SK-MEL-5 (cell line): ENCODE results near the gene PRPSAP1. TPM values are rescaled to one million over a fixed set of nuclear protein-coding genes. Genes with fewer than 3 reads are reported as not detected.
"Not testable (repeated sequence)": the region's sequence is repeated elsewhere in the genome, so short reads cannot be mapped to it uniquely, and the experiment has no call there.

ENCODE experiments used
- DNase-seq: peaks from one replicate; pipeline ENCODE4 v3.0.0-alpha.2; 2016; ENCODE audit warnings: low read depth, low spot score
- in situ Hi-C: cut with HindIII; loops from 2 replicates; pipeline ENCODE4 v1.10.0; 2016; ENCODE audit warnings: low sequenced_read_pairs, high pct_unique_total_duplicates, low pct_unique_long_range_greater_than_20kb
- total RNA-seq: library from RNA; depleted of rRNA; stranded (reverse); fragments of >200 nt; shearing (Covaris generic); gene quantifications from 2 replicates; pipeline ENCODE4 v1.2.3, GENCODE V29; 2014

The PRPSAP1 gene
- total RNA-seq, 1 experiment from 2014 or later: 43.7 TPM

- in situ Hi-C loops: no loop called here
- DNase-seq: no peak
Measured at GRCh38 chr17:76369379-76369778, 15.7 kb upstream of the PRPSAP1 start.

GRCh38 chr17:76368545-76368944 lies 14.8 kb upstream of the PRPSAP1 start:
- DNase-seq: no peak
- in situ Hi-C loops: no loop called here

- DNase-seq: no peak
Measured at GRCh38 chr17:76367642-76368041, 13.9 kb upstream of the PRPSAP1 start.

GRCh38 chr17:76366247-76366646 lies 12.5 kb upstream of the PRPSAP1 start:
- DNase-seq: no peak
- in situ Hi-C loops: no loop called here

More at GRCh38 chr17:76367642-76368041, 13.9 kb upstream of the PRPSAP1 start:
- in situ Hi-C loops: no loop called here

- in situ Hi-C loops: no loop called here
- DNase-seq: peak; percentile 74
Measured at GRCh38 chr17:76365256-76365903, 11.7 kb upstream of the PRPSAP1 start.

- no peak for DNase-seq
- in situ Hi-C loops: no loop called here
Measured at GRCh38 chr17:76363107-76363842, 9.6 kb upstream of the PRPSAP1 start.

GRCh38 chr17:76360461-76360860 lies 6.7 kb upstream of the PRPSAP1 start:
- in situ Hi-C loops: no loop called here

GRCh38 chr17:76359776-76360175 lies 6.1 kb upstream of the PRPSAP1 start:
- in situ Hi-C loops, DNase-seq: not testable (repeated sequence)

More at GRCh38 chr17:76360461-76360860, 6.7 kb upstream of the PRPSAP1 start:
- no peak for DNase-seq

GRCh38 chr17:76359375-76359774 lies 5.7 kb upstream of the PRPSAP1 start:
- DNase-seq: no peak
- in situ Hi-C loops: no loop called here

GRCh38 chr17:76357597-76358158 lies 4.0 kb upstream of the PRPSAP1 start:
- in situ Hi-C loops: no loop called here

GRCh38 chr17:76356803-76357456 lies 3.2 kb upstream of the PRPSAP1 start:
- in situ Hi-C loops: no loop called here
- DNase-seq: no peak

More at GRCh38 chr17:76357597-76358158, 4.0 kb upstream of the PRPSAP1 start:
- DNase-seq: no peak

- peak; percentile 14 for DNase-seq
- in situ Hi-C loops: no loop called here
Measured at GRCh38 chr17:76354747-76355310, 1.1 kb upstream of the PRPSAP1 start.

GRCh38 chr17:76354317-76354729 lies 607 bp upstream of the PRPSAP1 start:
- in situ Hi-C loops: no loop called here
- no peak for DNase-seq

- DNase-seq: no peak
- in situ Hi-C loops: no loop called here
Measured at GRCh38 chr17:76353004-76353598, 615 bp downstream of the PRPSAP1 start.

- in situ Hi-C loops: no loop called here
- no peak for DNase-seq
Measured at GRCh38 chr17:76351526-76352071, 2.1 kb downstream of the PRPSAP1 start.

GRCh38 chr17:76350463-76350862 lies 3.3 kb downstream of the PRPSAP1 start:
- in situ Hi-C loops: no loop called here
- no peak for DNase-seq

GRCh38 chr17:76346936-76347335 lies 6.8 kb downstream of the PRPSAP1 start:
- DNase-seq: not testable (repeated sequence)
- in situ Hi-C loops: loop anchor here (25.0 kb wide), 1 partner anchor 90 kb away; no protein-coding TSS in a partner anchor
